Activated T-cell treated with anti-CD3 and anti-CD28 coated beads, Interleukin-2, amount 50 U/mL, for 4 hours (primary cell): ENCODE results near the gene NLGN4Y. TPM values are rescaled to one million over a fixed set of nuclear protein-coding genes. Genes with fewer than 3 reads are reported as not detected.

ENCODE experiments used
- ATAC-seq, 2 donors: fragments of 200-7000 bp; cut with Tn5 transposase; one replicate each; pipeline ENCODE4 v1.10.0; 2021
- DNase-seq: peaks from one replicate; pipeline ENCODE4 v3.0.0-alpha.2; 2020
- H3K27me3 Mint-ChIP-seq: one replicate; pipeline ENCODE4 v1.8.0; 2021; ENCODE audit warnings: low read depth, mixed read lengths
- H3K36me3 Mint-ChIP-seq: one replicate; pipeline ENCODE4 v1.8.0; 2022; ENCODE audit warnings: mixed read lengths; ENCODE audit not compliant: insufficient read depth
- H3K4me1 Mint-ChIP-seq: one replicate; pipeline ENCODE4 v1.8.0; 2021; ENCODE audit warnings: low read depth, mixed read lengths
- H3K4me3 Mint-ChIP-seq: one replicate; pipeline ENCODE4 v1.8.0; 2021; ENCODE audit warnings: mild to moderate bottlenecking, moderate library complexity, mixed read lengths
- H3K9me3 Mint-ChIP-seq: one replicate; pipeline ENCODE4 v1.8.0; 2021; ENCODE audit warnings: mixed read lengths
- total RNA-seq, 3 donors: library from RNA; stranded (reverse); gene quantifications; one replicate each; pipeline ENCODE4 v1.2.1, GENCODE V29; 2021

Gene NLGN4Y
- total RNA-seq, result 1 to 10 TPM in 2 of 3 donors, under 1 TPM in 1; 0.11 to 2.1 (median 2.0) TPM

- H3K27me3 Mint-ChIP-seq, result peaks cover 8% of the 10 kb centered on the region
- peaks cover 13% of the 10 kb centered on the region for H3K4me1 Mint-ChIP-seq
- peak in 1 of 2 donors; percentile 48 for ATAC-seq
- no peak for DNase-seq
- no peaks in the 10 kb centered on the region for H3K36me3 Mint-ChIP-seq
- peak within 1 kb of the TSS; percentile 81 for H3K4me3 Mint-ChIP-seq
- no peaks in the 10 kb centered on the region for H3K9me3 Mint-ChIP-seq
These were observed at the start of gene NLGN4Y for GRCh38 chrY:14524272-14525231. Gene NLGN4Y, plus strand, starts transcription at chrY:14524529. Its CDS starts 97,591 bp downstream, at chrY:14622120.

DNA sequence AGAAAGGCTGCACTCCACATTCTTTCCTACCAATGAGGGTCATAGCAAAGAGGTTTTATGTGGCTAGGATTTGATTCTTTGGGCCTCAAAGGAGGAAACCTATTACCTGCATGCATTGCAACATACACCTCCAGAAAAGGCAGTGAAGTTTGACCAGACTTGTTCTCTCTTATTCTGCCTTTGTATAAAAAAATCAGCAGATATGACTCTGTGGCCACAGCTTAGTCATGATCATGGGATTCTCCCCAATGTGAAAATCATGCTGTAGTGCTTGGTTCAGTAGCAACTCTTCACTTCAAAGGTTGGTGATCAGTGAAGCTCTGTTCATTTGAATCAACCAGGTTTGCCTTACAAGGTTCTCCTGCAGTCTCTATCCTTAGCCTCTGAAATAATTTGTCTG is 38.4 kb upstream of the NLGN4Y start:
- H3K27me3 Mint-ChIP-seq, result no peaks in the 10 kb centered on the region
- H3K4me1 Mint-ChIP-seq, result no peaks in the 10 kb centered on the region
- no peaks in the 10 kb centered on the region for H3K9me3 Mint-ChIP-seq
- DNase-seq (no peak), ATAC-seq (no peak)
- H3K4me3 Mint-ChIP-seq, result no peak overlapping the region
- H3K36me3 Mint-ChIP-seq, result no peaks in the 10 kb centered on the region

- H3K4me3 Mint-ChIP-seq, result no peak overlapping the region
- H3K36me3 Mint-ChIP-seq, result no peaks in the 10 kb centered on the region
- no peaks in the 10 kb centered on the region for H3K27me3 Mint-ChIP-seq
- H3K4me1 Mint-ChIP-seq, result no peaks in the 10 kb centered on the region
- DNase-seq (no peak), ATAC-seq (no peak)
- H3K9me3 Mint-ChIP-seq, result no peaks in the 10 kb centered on the region
These were observed 34.1 kb upstream of the NLGN4Y start for GRCh38 chrY:14490226-14490625.

- Mint-ChIP-seq H3K27me3 (no peaks in the 10 kb centered on the region), H3K4me1 (no peaks in the 10 kb centered on the region), H3K36me3 (no peaks in the 10 kb centered on the region), H3K4me3 (no peak overlapping the region), H3K9me3 (no peaks in the 10 kb centered on the region)
- ATAC-seq (no peak), DNase-seq (no peak)
These were observed 26.3 kb upstream of the NLGN4Y start for GRCh38 chrY:14498071-14498470.

DNA sequence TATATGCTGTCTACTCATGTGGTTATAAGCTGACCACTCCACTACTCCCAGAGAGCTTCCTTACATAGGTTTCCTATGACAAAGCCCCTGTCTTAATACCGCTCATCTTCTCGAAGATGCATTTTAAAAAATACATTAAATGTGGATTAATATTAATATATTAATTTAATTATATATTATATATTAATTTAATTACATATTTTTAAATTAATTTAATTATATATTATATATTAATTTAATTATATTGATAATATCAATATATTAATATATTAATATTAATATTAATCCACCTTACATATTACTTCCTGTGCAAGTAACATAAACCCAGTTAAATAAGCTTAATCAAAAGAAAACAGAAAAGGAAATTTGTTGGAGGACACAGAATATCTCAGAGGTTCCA is 19.7 kb upstream of the NLGN4Y start:
- Mint-ChIP-seq H3K9me3 (no peaks in the 10 kb centered on the region), H3K4me1 (no peaks in the 10 kb centered on the region), H3K27me3 (no peaks in the 10 kb centered on the region), H3K36me3 (no peaks in the 10 kb centered on the region), H3K4me3 (no peak overlapping the region)
- ATAC-seq (no peak), DNase-seq (no peak)

DNA sequence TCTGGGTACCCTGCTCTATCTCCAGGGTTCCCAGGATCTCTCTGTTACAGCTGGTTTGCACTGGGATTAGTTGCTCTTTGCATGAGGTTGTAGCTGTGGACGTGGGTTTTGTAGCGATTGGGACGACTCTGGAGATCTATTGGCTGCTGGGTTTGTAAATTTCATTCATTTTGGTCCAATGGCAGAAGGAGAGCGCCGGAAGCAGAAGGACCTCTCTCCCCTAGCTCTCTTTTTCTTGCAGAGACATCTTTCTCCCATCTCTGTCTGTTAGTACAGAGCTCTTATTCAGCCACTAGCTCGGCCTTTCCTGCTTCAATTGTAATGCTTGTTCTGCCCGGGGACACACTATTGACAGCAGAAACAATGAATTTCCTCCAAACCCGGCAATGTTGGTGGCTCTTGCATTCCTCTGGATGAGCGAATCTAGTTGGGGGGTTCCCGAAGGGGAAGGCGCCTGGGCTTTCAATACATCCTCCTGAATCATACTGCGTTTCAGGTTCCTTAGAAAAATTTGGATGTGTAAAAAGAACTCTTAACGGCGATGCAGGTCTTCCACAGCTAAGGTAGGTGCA is 1.9 kb upstream of the NLGN4Y start:
- ATAC-seq, result no peak
- Mint-ChIP-seq H3K9me3 (no peaks in the 10 kb centered on the region), H3K27me3 (peaks cover 8% of the 10 kb centered on the region), H3K4me1 (peaks cover 13% of the 10 kb centered on the region), H3K36me3 (no peaks in the 10 kb centered on the region), H3K4me3 (no peak overlapping the region)
- DNase-seq, result no peak

DNA sequence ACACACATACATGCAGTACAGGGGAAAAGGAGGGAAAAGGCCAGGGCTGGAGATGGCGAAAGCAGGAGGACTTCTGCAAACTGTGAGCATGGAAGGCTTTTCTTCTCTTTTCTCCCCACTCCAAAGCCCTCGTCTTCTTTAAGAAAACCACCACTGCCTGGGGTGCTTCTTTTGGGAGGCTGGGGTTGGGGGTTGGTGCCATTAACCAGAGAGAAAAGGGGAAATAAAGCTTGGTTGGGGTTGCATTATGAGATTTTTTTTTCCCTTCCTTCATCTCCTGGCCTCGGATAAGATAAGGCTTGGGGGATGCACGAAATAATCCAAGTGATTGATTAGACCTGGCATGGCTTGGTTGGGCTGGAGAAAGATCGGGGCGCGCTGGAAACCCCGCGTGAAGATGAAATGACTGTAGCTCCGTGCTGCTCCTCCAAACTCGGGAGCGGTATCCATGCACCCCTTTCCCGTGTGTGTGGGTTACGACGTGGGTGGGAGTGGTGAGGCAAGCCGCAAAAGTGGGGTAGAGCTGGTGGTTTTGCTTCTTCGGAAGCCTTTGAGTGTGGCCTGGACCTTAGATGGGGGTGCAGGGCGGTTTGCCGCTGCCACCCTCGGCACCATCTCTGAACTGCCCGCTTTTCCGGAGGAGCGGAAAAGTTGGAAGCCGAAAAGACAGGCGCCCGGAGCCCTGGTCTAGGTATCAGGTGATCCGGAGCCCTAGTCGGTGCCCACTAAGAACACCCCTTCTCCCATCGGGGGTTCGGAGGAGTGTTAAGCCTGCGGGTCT is 648 bp upstream of the NLGN4Y start:
- Mint-ChIP-seq H3K36me3 (no peaks in the 10 kb centered on the region), H3K27me3 (peaks cover 8% of the 10 kb centered on the region), H3K4me3 (peak overlapping the region; percentile 81), H3K4me1 (peaks cover 13% of the 10 kb centered on the region), H3K9me3 (no peaks in the 10 kb centered on the region)
- DNase-seq (no peak), ATAC-seq (peak in 1 of 2 donors; percentile 23)

GRCh38 chrY:14525315-14525714 is 986 bp downstream of the NLGN4Y start:
- Mint-ChIP-seq H3K27me3 (peaks cover 5% of the 10 kb centered on the region), H3K9me3 (no peaks in the 10 kb centered on the region), H3K36me3 (no peaks in the 10 kb centered on the region), H3K4me3 (peak overlapping the region; percentile 81), H3K4me1 (peaks cover 13% of the 10 kb centered on the region)
- no peak for DNase-seq
- ATAC-seq, result no peak

GRCh38 chrY:14528361-14528760 is 4.0 kb downstream of the NLGN4Y start:
- H3K4me1 Mint-ChIP-seq, result peaks cover 12% of the 10 kb centered on the region
- peaks cover 2% of the 10 kb centered on the region for H3K27me3 Mint-ChIP-seq
- H3K4me3 Mint-ChIP-seq, result no peak overlapping the region
- DNase-seq (no peak), ATAC-seq (no peak)
- H3K36me3 Mint-ChIP-seq, result no peaks in the 10 kb centered on the region
- no peaks in the 10 kb centered on the region for H3K9me3 Mint-ChIP-seq

GRCh38 chrY:14536703-14537102 is 12.4 kb downstream of the NLGN4Y start:
- ATAC-seq (no peak), DNase-seq (no peak)
- Mint-ChIP-seq H3K4me1 (no peaks in the 10 kb centered on the region), H3K36me3 (no peaks in the 10 kb centered on the region), H3K4me3 (no peak overlapping the region), H3K9me3 (peaks cover 5% of the 10 kb centered on the region), H3K27me3 (no peaks in the 10 kb centered on the region)

- no peaks in the 10 kb centered on the region for H3K36me3 Mint-ChIP-seq
- no peaks in the 10 kb centered on the region for H3K4me1 Mint-ChIP-seq
- no peak for DNase-seq
- ATAC-seq, result no peak
- no peaks in the 10 kb centered on the region for H3K27me3 Mint-ChIP-seq
- H3K4me3 Mint-ChIP-seq, result no peak overlapping the region
- peaks cover 9% of the 10 kb centered on the region for H3K9me3 Mint-ChIP-seq
These were observed 19.2 kb downstream of the NLGN4Y start for GRCh38 chrY:14543506-14543905.

DNA sequence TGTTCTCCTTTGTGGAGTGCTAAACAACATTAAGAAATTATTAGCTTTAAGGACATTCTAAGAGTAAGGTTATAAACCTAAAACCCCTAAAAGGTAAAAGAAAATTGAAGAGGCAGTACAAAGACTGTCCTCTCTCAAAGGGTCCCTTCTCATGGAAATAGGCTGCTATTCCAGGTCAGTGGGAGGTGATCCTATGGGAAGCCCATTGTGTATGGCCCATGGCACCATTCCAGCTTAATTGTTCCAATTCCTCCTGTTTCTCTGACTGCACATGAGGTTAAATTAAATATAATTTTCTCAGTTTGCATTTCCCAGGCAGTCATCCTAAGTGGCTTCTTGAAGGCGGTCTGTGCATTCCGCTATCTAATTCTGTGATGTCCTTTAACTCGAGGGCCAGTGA is 57.0 kb downstream of the NLGN4Y start:
- Mint-ChIP-seq H3K36me3 (no peaks in the 10 kb centered on the region), H3K9me3 (no peaks in the 10 kb centered on the region), H3K4me3 (no peak overlapping the region), H3K27me3 (peaks cover 1% of the 10 kb centered on the region), H3K4me1 (no peaks in the 10 kb centered on the region)
- ATAC-seq (no peak), DNase-seq (no peak)

DNA sequence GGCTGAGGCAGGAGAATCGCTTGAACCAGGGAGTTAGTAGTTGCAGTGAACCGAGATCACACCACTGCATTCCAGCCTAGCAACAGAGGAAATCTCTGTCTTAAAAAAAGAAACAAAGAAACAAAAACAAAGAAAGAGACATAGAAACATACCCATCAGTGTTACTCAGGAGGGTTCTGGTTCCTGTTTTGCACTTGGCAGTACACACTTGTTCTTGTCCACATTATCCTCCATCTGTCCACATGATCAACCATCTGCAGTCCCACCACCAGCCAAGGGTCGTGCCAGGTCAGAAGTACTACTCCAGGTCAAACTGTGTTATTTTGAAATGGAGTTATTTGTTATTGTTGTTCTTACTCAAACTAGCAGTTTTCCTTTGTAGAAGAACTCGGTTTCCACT is 62.4 kb downstream of the NLGN4Y start:
- DNase-seq (no peak), ATAC-seq (no peak)
- H3K27me3 Mint-ChIP-seq, result no peaks in the 10 kb centered on the region
- no peak overlapping the region for H3K4me3 Mint-ChIP-seq
- no peaks in the 10 kb centered on the region for H3K36me3 Mint-ChIP-seq
- H3K4me1 Mint-ChIP-seq, result no peaks in the 10 kb centered on the region
- peaks cover 3% of the 10 kb centered on the region for H3K9me3 Mint-ChIP-seq

DNA sequence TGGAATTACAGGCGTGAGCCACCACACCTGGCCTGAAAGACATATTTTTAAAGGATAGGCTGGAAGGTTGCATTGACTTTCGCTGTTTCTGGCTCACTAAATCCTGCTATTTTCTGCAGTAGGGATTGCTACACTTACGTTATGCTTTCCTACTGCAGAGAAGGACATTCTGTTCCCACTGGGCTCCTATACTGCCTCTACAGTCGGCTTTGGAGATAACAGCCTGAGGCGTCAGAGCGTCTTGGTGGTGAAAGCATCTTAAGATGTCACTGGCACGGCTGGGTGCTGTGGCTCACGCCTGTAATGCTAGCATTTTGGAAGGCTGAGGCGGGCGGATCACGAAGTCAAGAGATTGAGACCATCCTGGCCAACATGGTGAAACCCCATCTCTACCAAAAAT is 77.0 kb downstream of the NLGN4Y start:
- Mint-ChIP-seq H3K4me1 (no peaks in the 10 kb centered on the region), H3K36me3 (no peaks in the 10 kb centered on the region), H3K4me3 (no peak overlapping the region), H3K27me3 (no peaks in the 10 kb centered on the region), H3K9me3 (no peaks in the 10 kb centered on the region)
- DNase-seq (no peak), ATAC-seq (no peak)
